HG02610 (cell line): Measurements from ENCODE around the gene KRT23.

Experiments used
- ATAC-seq: cut with Tn5 transposase; IDR thresholded peaks from one replicate; pipeline ENCODE4 v1.9.1; 2021; ENCODE audit warnings: mild to moderate bottlenecking, moderate library complexity; ENCODE audit not compliant: unreplicated experiment

Gene KRT23

GRCh38 chr17:40912486-40913210 lies 24.8 kb downstream of the KRT23 start:
- ATAC-seq, result no peak

- no peak for ATAC-seq
These were observed 27.0 kb downstream of the KRT23 start for GRCh38 chr17:40910441-40910841.

- ATAC-seq, result no peak
These were observed 27.7 kb downstream of the KRT23 start for GRCh38 chr17:40909755-40910154.

- no peak for ATAC-seq
These were observed 28.1 kb downstream of the KRT23 start for GRCh38 chr17:40909351-40909750.

GRCh38 chr17:40906613-40907012 lies 30.8 kb downstream of the KRT23 start:
- ATAC-seq, result no peak

- no peak for ATAC-seq
These were observed 32.1 kb downstream of the KRT23 start for GRCh38 chr17:40905370-40905769.

- ATAC-seq, result no peak
These were observed 34.2 kb downstream of the KRT23 start for GRCh38 chr17:40903129-40903847.

- no peak for ATAC-seq
These were observed 34.9 kb downstream of the KRT23 start for GRCh38 chr17:40902498-40902897.

GRCh38 chr17:40901981-40902474 lies 35.4 kb downstream of the KRT23 start:
- no peak for ATAC-seq

- no peak for ATAC-seq
These were observed 36.6 kb downstream of the KRT23 start for GRCh38 chr17:40900809-40901356.

GRCh38 chr17:40896916-40897455 lies 40.5 kb downstream of the KRT23 start:
- no peak for ATAC-seq

- no peak for ATAC-seq
These were observed 42.2 kb downstream of the KRT23 start for GRCh38 chr17:40895106-40895730.

GRCh38 chr17:40888196-40888720 lies 49.2 kb downstream of the KRT23 start:
- no peak for ATAC-seq

GRCh38 chr17:40886090-40886489 lies 51.4 kb downstream of the KRT23 start:
- ATAC-seq, result no peak

- ATAC-seq, result no peak
These were observed 52.5 kb downstream of the KRT23 start, which contains the start of gene KRT20 for GRCh38 chr17:40884708-40885512. Gene KRT20 (minus strand): TSS chr17:40885242. CDS start chr17:40885185, 57 bp downstream.

- ATAC-seq, result no peak
These were observed 53.7 kb downstream of the KRT23 start for GRCh38 chr17:40883626-40884334.

- no peak for ATAC-seq
These were observed 54.4 kb downstream of the KRT23 start for GRCh38 chr17:40883031-40883430.

GRCh38 chr17:40879026-40879425 lies 58.4 kb downstream of the KRT23 start:
- ATAC-seq, result no peak

- ATAC-seq, result no peak
These were observed 59.4 kb downstream of the KRT23 start for GRCh38 chr17:40878044-40878443.
